Smooth muscle cell (in vitro differentiated cells): Measurements from ENCODE around the gene IGFBP5. TPM values are rescaled to one million over a fixed set of nuclear protein-coding genes. Genes with fewer than 3 reads are reported as not detected.

ENCODE experiments used
- DNase-seq: peaks from one replicate; lab custom pipeline; 2025; ENCODE audit not compliant: unreplicated experiment; lab: John Stamatoyannopoulos, UW
- H2AFZ ChIP-seq: fragments of 200-600 bp; sonication (generic); 2 replicates; pipeline ENCODE4 v1.6.0; 2016; ENCODE audit warnings: antibody characterized with exemption, low read depth, mild to moderate bottlenecking
- H3F3A ChIP-seq: fragments of 200-600 bp; sonication (generic); 2 replicates; pipeline ENCODE4 v1.6.0; 2017; ENCODE audit warnings: antibody characterized with exemption, low read depth
- H3K27ac ChIP-seq: fragments of 200-600 bp; sonication (generic); 2 replicates; pipeline ENCODE4 v1.5.1; 2016; ENCODE audit warnings: low read depth, mild to moderate bottlenecking
- H3K27me3 ChIP-seq: fragments of 200-600 bp; sonication (generic); 2 replicates; pipeline ENCODE4 v1.6.1; 2016; ENCODE audit warnings: low read depth, mild to moderate bottlenecking
- H3K36me3 ChIP-seq: fragments of 200-600 bp; sonication (generic); 2 replicates; pipeline ENCODE4 v1.5.1; 2016; ENCODE audit warnings: low read depth
- H3K4me1 ChIP-seq: fragments of 200-600 bp; sonication (generic); 2 replicates; pipeline ENCODE4 v1.5.1; 2016; ENCODE audit warnings: low read depth
- H3K4me2 ChIP-seq: fragments of 200-600 bp; sonication (generic); 2 replicates; pipeline ENCODE4 v1.6.0; 2016; ENCODE audit warnings: mild to moderate bottlenecking
- H3K4me3 ChIP-seq: fragments of 200-600 bp; sonication (generic); 2 replicates; pipeline ENCODE4 v1.5.1; 2016; ENCODE audit warnings: mild to moderate bottlenecking
- H3K79me2 ChIP-seq: fragments of 200-600 bp; sonication (generic); 2 replicates; pipeline ENCODE4 v1.6.0; 2016; ENCODE audit warnings: low read depth, mild to moderate bottlenecking
- H3K9ac ChIP-seq: fragments of 200-600 bp; sonication (generic); 2 replicates; pipeline ENCODE4 v1.6.0; 2016; ENCODE audit warnings: low read depth
- H3K9me3 ChIP-seq: fragments of 200-600 bp; sonication (generic); replicated peaks from 2 replicates; pipeline ENCODE4 v1.5.1; 2016; ENCODE audit warnings: low read depth
- H4K20me1 ChIP-seq: fragments of 200-600 bp; sonication (generic); 2 replicates; pipeline ENCODE4 v1.6.0; 2016; ENCODE audit warnings: low read depth
- CTCF ChIP-seq: fragments of 200-600 bp; sonication (generic); IDR thresholded peaks from 2 replicates; pipeline ENCODE4 v1.5.1; 2017; ENCODE audit warnings: borderline replicate concordance, mild to moderate bottlenecking, antibody characterized with exemption; ENCODE audit not compliant: insufficient read depth, poor library complexity, severe bottlenecking
- WGBS: methylation state at CpG from one replicate; pipeline ENCODE4 v1.1.7; 2016; ENCODE audit warnings: low lambda C conversion rate; 5-methylcytosine and 5-hydroxymethylcytosine counted together
- polyA plus RNA-seq: library from polyadenylated mRNA; unstranded; fragments of >200 nt; fragmentation: Nextera tagmentation; extraction: Ambion mirVana; gene quantifications from 2 replicates; pipeline ENCODE4 v1.2.1, GENCODE V29; 2016
- total RNA-seq: library from RNA; depleted of rRNA; stranded (reverse); fragments of >200 nt; gene quantifications from 2 replicates; pipeline ENCODE4 v1.2.3, GENCODE V29; 2014

The IGFBP5 gene
- total and polyA plus RNA-seq, 2 experiments from 2014 or later = 381 to 787 TPM

GRCh38 chr2:216629784-216630183, 65.6 kb downstream of the IGFBP5 start:
- Histone ChIP-seq H3F3A (no peaks in the 10 kb centered on the region), H3K4me2 (no peak overlapping the region), H4K20me1 (no peaks in the 10 kb centered on the region), H2AFZ (no peak overlapping the region), H3K4me1 (peaks cover 9% of the 10 kb centered on the region), H3K27ac (no peak overlapping the region), H3K79me2 (peaks cover 4% of the 10 kb centered on the region), H3K9ac (no peak overlapping the region), H3K9me3 (no peaks in the 10 kb centered on the region), H3K27me3 (peaks cover 17% of the 10 kb centered on the region), H3K36me3 (no peaks in the 10 kb centered on the region), H3K4me3 (no peak overlapping the region)
- no peak for DNase-seq
- TF ChIP-seq CTCF = no peak
- 86% methylated on average over 4 of the region's 4 CpGs for WGBS

- Histone ChIP-seq H3K9ac (no peak overlapping the region), H3K36me3 (no peaks in the 10 kb centered on the region), H3K4me2 (no peak overlapping the region), H3K27ac (no peak overlapping the region), H2AFZ (no peak overlapping the region), H3K4me1 (no peaks in the 10 kb centered on the region), H3K9me3 (no peaks in the 10 kb centered on the region), H4K20me1 (no peaks in the 10 kb centered on the region), H3K79me2 (no peaks in the 10 kb centered on the region), H3K27me3 (no peaks in the 10 kb centered on the region), H3F3A (no peaks in the 10 kb centered on the region), H3K4me3 (no peak overlapping the region)
- DNase-seq = no peak
- no peak for TF ChIP-seq CTCF
- WGBS = 83% methylated on average over 2 of the region's 2 CpGs
Measured at GRCh38 chr2:216626875-216627245, 68.5 kb downstream of the IGFBP5 start.

GRCh38 chr2:216626168-216626874, 69.0 kb downstream of the IGFBP5 start:
- no peak for TF ChIP-seq CTCF
- WGBS = 78% methylated on average over 7 of the region's 7 CpGs

GRCh38 chr2:216624251-216624650, 71.1 kb downstream of the IGFBP5 start:
- 87% methylated on average over 2 of the region's 2 CpGs for WGBS
- TF ChIP-seq CTCF = no peak

More at GRCh38 chr2:216626168-216626874, 69.0 kb downstream of the IGFBP5 start:
- DNase-seq = no peak
- H3K27ac ChIP-seq = no peak overlapping the region
- H3K27me3 ChIP-seq = no peaks in the 10 kb centered on the region
- H3K79me2 ChIP-seq = no peaks in the 10 kb centered on the region
- H3K4me3 ChIP-seq = no peak overlapping the region
- H2AFZ ChIP-seq = no peak overlapping the region
- no peak overlapping the region for H3K4me2 ChIP-seq
- H3K36me3 ChIP-seq = no peaks in the 10 kb centered on the region
- no peak overlapping the region for H3K9ac ChIP-seq
- no peaks in the 10 kb centered on the region for H3F3A ChIP-seq
- H4K20me1 ChIP-seq = no peaks in the 10 kb centered on the region
- no peaks in the 10 kb centered on the region for H3K9me3 ChIP-seq
- peaks cover 3% of the 10 kb centered on the region for H3K4me1 ChIP-seq

More at GRCh38 chr2:216624251-216624650, 71.1 kb downstream of the IGFBP5 start:
- no peaks in the 10 kb centered on the region for H3F3A ChIP-seq
- H3K27ac ChIP-seq = no peak overlapping the region
- no peak overlapping the region for H3K9ac ChIP-seq
- H3K4me1 ChIP-seq = peaks cover 23% of the 10 kb centered on the region
- DNase-seq = no peak
- H4K20me1 ChIP-seq = no peaks in the 10 kb centered on the region
- no peaks in the 10 kb centered on the region for H3K36me3 ChIP-seq
- no peak overlapping the region for H3K4me2 ChIP-seq
- no peak overlapping the region for H2AFZ ChIP-seq
- no peak overlapping the region for H3K4me3 ChIP-seq
- no peaks in the 10 kb centered on the region for H3K9me3 ChIP-seq
- H3K79me2 ChIP-seq = no peaks in the 10 kb centered on the region
- no peaks in the 10 kb centered on the region for H3K27me3 ChIP-seq
